ENCODE measurements around the gene DLEC1.
"Not testable (repeated sequence)": the region's sequence is repeated elsewhere in the genome, so short reads cannot be mapped to it uniquely, and the experiment has no call there.

The DLEC1 gene

DNA sequence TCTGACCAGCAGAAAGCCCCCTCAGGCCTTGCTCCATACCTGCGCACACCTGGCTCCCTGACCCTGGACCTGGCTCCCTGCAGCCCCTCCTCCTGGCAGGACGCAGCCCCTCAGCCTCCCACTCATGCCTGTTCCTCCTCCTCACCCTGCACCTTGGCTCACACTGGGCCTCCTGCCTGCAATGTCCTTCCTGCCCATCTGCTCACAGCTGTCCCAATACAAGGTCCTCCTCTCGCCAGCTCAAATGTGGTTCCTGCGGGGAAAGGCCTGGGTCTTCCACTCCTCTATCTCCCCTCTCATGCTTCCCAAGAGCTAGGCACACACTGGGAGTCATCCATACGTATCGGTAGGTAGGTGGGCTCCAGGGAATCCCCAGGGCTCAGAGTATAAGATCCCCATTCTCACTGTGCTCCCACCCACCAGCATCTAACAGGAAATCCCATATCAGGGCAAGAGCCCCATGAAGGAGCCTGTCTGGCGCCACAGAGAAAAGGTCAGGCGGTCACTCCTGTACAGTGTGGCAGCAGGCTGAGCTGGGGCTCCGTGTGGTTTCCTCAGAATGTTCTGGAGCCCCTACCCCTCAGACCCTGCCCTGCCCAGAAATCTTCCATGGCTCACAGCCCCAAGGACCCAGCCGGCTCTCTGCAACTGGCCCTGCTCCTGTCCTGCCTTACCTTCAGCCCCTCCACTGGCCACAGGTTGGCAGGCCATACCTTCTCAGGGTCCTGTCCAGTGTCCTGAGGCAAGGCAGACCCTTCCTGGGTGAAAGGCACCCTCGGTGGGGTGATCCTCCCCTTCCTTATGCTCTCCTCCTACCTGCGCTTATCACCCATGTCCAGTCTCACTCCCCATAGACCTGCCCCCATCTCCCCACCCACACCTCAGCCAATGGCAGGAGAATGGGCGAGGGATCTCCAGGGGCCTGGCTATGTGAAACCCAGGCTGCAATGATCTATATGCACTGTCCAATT, 20.4 kb upstream of the DLEC1 start:
- no peak for DNase-seq (ENCODE audit: low read depth)

DNA sequence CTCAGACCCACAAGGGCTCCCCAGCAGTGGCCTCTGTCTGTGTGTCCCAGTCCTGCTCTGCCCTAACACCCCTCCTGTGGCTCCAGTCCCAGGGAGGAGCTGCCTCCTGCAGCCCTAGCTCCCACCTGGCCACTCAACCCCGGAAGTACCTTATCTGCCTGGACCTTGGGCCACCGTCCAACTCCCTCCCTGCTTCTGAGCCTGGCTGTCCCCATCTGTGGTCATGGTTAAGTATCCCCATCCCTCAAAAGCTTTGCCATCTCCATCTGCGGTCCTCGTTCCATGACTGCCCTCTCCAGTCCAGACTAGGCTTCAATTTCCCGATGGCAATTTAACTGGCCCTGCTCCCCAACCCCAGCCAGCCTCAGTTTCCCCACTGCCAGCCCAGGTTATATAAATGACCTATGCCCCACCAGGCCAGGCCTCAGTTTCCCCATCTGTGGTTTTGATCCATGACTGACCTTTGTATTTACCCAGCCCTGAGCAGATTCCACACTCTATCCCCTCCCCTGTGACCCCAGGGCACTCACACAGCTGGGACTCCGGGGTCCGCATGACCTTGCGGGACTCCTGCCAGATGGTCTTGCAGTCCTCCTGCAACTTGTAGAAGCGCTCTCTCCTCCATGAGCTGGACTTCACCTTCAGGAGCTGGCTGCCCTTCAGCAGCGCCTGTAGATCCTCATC, 19.2 kb upstream of the DLEC1 start:
- DNase-seq (ENCODE audit: low read depth): no peak

DNA sequence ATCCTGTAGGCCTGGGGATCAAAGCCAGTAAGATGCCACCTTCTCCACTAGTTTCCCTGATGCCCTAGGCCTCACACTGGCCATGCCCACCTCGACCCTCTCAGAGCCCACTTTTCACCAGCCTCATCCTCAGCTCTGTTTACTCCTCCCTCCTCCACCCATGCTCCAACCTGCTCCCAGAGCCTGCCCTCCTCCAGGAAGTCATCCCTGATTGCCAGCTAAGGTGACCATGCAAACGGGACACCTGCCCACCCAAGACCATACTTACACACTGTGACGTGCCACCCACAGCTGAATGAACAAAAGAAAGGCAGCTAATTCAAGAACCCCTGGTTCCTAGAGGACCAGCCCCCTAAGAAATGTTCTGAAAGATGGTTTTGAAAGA, 18.7 kb upstream of the DLEC1 start:
- DNase-seq (ENCODE audit: low read depth): no peak

DNA sequence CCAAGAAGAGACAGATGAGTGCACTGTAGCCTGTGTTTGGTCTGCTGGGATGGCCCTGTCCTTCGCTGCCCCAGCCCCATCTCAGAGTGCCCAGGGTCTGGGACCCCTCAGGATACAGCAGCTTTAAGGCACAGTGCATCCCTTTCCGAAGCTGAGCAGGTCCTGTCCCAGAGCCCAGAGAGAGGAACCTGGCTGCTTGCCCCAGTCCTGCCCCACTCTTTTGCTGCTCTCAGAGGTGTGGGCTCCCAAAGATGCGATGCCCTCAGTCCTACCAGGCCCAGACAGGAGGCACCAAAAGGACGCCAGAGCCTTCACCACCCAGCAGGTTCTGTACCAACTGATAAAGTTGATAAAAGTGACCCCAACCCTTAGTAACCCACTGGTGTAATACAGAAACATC, 17.8 kb upstream of the DLEC1 start:
- DNase-seq (ENCODE audit: low read depth): no peak

DNA sequence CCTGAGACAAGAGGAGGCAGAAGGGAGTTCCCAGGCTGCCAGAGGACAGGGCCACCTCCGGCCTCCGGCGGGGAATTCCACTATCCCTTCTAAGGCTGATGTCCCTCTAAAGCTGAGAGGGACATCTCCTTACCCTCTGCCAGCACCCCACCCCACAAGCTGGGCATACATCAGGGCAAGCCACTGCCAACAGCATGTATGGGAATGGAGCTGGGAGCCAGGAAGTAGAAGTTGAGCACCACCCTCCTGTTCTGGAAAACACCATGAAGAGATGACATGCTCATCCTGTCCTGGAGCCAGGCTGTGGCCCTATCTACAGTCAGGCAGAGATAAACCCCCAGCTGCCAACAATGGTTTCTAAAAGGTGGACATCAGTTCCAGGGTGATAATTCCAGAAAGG, 16.7 kb upstream of the DLEC1 start:
- no peak for DNase-seq (ENCODE audit: low read depth)

DNA sequence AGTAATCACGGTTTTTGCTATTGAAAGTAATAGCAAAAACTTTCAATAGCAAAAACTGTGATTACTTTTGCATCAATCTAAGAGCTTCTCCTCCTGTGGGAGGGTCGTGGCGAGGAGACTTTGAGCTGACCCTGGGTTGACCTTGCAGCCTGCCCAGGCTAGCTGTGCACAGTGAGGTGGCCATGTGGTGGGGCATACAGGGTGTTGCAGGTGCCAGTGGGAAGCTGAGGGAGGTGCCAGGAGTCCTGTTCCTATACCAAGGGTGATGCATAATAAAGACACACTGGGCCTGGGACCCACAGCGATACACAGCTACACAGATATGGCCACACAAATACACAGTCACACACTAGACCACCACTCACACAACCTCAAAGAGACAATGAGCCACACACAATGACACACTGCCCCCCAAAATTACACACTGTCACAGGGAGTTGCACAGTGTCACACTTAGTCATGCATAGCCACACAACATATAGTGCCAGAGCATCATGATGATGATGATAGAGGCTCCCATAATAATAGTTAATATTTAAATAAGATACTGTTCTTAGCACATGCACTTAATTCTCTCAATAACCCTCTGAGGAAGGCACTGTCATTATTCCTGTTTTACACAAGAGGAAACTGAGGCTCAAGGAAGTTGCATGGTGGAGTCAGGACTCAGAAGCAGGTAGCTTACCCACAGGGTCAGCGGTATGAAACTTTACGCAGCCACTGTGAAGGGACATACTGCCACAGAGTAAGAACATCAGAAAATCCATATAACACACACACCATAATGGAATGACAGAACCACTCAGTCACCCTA, 15.9 kb upstream of the DLEC1 start:
- DNase-seq (ENCODE audit: low read depth): no peak

DNA sequence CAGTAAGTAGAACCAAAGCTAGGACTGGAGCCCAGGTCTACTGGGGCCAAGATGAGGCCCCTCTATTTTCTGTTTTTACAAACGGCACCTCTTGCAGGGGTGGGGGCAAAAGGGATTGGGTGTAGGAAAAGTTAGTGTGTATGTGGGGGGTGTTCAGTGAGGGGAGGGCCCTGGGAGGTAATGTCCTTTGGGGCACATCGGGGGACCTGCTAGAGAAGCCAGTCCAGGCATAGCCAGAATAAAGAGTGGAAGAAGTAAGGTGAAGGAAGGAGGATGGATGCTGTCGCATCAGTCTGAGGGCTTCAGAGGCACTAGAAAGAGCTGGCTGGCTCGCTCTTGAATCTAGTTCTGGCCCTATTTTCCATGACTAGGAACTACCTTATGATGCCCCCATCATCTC, 12.2 kb upstream of the DLEC1 start:
- DNase-seq (ENCODE audit: low read depth): no peak

DNA sequence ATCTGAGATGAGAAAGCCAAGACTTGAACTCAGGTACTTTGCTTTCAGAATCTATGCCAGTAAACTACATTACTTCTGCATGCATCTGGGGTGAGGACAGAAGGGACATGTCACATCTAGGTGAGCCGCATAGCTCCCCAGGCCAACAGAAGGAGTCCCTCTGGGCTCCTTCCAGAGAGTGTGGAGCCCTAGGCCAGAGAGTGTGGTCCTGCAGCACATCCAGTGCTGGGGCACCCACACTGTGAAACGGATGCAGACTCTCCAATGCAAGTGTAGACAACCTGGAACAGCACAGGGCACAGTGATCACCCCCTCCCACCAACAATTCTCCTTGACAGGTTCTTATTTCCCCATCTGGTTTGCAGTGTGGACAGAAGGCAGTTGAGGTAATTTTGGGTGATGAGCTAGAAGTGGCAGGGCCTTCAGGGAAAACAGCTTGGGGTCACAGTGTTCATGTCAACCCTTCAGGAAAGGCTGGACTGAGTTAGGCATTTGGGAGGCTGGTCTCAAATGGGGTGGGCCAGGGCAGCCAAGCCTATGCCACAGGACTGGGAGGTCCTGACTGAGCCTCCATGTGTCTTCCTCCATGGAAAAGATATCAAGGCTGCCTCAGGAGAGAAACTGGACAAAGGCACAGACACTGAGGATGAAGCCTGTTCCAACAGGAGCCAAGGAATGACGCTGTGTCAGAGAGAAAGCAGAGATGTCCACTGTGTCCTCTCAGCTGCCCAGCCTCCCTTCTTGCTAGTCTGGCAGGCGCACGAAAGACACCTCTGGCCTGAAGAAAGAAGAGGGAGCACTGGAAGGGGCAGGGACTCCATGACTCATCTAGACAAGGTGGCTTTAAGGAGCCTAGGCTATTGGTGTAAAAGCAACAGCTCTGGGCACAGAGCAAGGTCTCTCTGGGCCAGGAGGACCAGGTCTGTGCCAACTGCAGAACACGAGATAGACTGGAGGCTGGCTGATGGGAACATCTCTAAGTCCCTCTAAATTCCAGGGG, 11.2 kb upstream of the DLEC1 start:
- DNase-seq (ENCODE audit: low read depth): no peak

DNA sequence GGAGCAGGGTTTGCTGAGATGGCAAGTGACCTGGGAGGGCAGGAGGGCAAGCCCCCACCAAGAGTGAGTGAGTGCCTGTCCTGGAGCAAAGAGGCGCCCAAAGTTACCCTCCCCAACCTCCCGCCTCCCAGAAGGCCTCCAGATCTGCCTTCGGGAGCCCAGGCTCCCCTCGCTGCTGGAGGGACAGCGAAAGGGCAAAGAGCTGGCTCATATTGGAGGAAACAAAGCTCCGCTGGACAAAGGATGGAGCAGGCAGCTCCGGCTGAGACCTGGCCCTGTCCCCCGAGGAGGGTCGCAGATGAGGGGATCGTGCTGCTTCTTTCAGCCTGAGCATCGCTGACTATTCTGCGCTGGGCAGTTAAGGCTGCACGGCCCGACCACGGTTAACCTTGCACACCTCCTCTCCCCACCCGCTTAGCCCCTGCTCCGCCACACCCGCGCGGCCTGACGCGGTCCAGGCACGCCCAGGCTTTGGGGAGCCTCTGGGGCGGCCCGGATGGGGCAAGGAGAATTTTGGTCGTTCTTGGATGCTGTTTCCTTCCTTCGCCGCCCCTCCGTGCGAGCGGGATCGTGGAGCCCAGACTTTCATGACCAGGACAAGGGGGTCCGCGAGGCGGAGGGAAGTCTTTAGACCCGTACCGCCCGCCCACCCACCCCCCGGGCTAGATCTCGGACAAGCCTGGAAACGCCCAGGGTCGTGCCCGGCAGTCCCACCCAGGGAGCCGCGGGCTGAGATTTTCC, 10.2 kb upstream of the DLEC1 start:
- no peak for DNase-seq (ENCODE audit: low read depth)

DNA sequence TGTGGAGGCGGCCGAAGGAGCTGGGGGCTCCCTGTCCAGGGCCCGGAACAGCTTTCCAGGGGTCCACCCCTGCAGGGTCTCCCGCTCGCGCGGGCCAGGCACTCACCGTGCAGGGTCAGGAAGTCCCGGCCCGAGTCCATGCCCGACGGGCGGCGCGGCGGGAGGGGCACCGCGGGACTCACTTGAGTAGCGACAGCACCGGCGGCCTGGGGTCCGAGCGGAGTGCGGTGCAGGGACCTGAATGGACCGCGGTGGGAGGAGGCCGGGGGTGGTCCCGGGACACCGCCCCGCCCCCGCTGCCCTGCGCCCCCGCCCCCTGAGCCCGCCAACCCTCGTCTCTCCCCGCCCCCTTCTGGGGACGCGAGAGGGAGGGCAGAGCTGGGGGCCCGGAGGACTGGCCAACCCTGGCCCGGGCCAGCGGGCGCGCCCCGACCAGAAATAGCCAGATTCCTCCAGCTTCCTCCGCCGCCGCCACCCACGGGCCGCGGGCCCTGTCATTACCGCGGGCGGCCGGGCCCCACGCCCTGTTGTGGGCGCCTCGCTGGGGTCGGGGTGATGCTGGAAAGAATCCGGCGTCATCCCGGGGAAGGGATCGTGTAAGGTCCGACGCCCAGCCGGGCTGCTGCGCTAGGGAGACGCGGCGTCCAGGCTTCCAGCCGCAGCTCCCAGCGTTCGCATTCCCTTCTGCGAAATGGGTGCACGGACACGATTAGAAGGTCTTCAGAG, 9.4 kb upstream of the DLEC1 start, which contains the start of gene PLCD1:
Gene PLCD1, minus strand, starts transcription at position 243 of the 726 bp plus-strand sequence. Its CDS starts 103 bp downstream, at position 140.
- DNase-seq (ENCODE audit: low read depth): peak; percentile 20

DNA sequence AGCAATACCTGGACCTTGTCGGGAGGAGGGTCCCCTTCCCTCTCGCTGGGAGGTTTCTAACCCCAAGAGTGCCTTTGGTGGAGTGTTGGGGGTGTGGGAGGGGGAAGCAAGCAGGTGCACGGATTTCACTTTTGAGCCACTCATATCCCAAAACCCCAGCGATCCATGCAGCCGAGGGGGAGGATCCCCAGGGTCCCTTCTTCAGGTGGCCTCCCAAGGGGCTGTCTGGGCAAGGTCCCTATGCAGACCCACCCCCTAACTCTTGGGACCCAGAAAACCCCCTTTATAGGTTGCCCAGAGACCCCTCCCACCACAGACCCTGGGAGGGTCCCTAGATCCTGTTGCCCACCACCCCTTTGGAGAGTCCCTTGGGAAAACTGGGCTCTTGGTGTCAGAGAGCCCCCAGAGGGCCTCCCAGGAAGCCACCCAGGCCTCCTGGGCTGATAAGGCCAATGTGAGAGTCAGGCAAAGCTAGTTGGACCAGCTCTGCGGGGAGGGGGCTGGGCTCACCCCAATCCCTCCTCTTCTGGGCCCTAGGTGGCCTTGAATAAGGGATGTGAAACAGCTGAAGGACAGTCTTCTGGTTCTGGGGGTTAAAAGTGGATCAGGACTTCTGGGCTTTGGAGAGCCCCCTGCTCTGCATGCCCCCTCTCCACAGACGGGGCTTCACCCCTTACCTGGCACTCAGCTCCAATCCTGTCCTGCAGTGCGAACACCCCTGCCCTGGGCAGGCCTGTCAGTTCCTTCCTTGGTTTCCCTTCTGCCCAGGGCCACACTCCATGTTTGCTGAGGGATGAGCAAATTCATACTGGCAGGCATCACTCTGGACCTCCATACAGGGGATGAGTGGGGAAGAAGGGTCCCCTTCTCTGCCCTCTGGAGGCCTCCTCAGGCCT, 8.6 kb upstream of the DLEC1 start:
- DNase-seq (ENCODE audit: low read depth): no peak

DNA sequence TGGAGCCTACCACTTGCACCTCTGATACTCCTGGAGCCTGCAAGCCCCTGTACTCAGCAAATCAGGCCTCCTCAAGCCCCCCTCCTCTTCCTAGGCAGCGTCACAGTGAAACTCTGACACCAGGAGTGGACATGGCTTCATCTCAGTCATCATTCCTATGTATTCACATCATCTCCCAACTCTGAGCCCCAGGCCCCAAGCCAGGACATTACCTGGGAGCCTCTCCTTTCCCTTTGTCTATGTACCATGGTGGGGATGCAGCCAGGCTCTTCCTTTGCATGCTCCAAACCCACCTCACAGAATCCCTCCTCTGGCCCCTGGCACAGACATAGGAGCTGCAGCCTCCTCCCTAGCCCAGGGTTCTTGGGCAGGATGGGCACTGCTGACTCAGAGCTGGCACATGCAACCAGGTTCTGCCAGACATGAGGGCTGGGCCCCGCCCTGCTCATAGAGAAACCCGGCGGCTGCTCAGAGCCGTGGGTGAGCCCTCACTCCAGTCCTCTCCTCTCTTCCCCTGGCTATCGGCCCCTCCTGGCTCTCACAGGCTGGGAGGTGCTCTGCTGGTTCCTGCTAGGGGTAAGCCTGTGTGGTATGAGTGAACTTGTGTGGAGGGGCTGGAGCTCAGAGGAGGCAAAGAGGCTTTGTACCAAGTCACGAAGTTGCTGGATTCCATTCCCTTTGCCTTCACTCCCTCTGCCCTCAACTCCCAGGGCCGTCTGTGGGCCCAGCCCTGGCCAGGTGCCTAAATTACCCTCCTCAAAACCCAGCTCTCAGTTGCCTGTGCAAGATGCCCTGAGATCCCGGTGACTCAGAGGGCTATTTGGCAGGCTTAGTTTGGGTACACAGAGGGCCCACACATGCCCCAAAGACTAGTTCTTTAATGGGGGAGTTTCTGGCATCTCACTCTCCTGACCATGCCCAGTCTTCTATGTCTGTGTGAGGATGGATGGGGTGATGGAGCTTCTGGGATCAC, 7.7 kb upstream of the DLEC1 start:
- DNase-seq (ENCODE audit: low read depth): peak; percentile 47

DNA sequence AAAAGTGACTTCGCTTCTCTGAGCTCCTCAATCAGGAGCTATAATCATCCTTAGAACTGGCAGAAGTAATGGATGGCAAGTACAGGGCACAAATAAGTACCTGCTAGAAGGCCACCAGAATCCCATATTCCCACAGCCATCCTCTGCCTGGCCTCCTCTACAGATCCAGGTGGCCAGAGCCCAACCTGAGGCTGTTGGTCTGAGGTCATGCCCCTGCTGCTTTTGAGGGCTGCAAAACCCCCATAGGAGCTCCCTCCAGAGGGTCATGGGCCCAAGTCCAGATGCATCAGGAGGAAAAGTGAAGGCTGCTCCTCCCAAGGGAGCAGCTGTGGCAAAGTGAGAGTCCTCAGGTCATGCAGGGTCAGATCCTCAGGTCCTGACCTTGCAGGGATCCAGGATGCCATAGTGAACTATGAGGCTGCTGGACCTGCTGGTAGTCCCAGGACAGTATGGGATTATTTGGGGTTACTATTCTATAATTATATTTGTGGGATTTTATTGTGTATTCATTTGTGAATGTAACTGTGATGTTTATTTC, 6.6 kb upstream of the DLEC1 start:
- DNase-seq (ENCODE audit: low read depth): no peak

DNA sequence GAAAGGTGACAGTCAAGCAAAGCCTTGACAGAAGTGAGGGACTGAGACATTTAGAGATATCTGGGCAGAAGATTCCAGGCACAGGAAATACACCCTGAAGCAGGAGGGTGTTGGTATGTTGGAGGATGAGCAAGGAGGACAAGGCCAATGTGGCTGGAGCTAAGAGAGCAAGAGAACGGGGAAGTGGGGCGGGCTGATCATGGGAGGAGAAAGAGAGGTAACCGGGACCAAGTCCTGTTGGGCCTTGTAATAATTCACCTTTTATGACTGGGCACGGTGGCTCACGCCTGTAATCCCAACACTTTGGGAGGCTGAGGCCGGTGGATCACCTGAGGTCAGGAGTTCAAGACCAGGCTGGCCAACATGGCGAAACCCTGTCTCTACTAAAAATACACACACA, 5.4 kb upstream of the DLEC1 start:
- not testable (repeated sequence) for DNase-seq (ENCODE audit: low read depth)

DNA sequence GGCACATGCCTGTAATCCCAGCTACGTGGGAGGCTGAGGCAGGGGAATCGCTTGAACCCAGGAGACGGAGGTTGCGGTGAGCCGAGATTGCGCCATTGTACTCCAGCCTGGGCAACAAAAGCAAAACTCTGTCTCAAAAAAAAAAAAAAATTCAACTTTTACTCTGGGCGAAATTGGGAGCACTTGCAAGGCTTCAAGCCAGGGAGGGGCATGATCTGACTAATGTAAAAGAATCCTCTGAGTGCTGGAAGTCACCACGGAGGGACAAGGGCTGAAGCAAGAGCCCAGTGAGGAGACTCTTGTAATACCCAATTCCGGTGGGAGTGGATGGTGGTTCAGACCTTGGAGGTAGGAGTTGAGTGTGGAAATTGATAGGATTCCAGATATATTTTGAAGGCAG, 4.7 kb upstream of the DLEC1 start:
- DNase-seq (ENCODE audit: low read depth): not testable (repeated sequence)

DNA sequence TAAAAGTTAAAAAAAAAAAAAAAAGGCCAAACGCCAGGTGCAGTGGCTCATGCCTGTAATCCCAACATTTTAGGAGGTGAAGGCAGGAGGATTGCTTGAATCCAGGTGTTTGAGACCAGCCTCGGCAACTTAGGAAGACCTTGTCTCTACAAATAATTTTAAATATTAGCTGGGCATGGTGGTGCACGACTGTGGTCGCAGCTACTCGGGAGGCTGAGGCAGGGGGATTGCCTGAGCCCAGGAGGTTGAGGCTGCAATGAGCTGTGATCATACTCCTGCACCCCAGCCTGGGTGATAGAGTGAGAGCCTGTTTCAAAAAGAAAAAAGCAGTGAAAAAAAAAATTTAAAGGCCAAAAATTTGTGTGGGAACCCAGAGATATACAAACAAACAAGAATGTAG, 2.7 kb upstream of the DLEC1 start:
- no peak for DNase-seq (ENCODE audit: low read depth)

DNA sequence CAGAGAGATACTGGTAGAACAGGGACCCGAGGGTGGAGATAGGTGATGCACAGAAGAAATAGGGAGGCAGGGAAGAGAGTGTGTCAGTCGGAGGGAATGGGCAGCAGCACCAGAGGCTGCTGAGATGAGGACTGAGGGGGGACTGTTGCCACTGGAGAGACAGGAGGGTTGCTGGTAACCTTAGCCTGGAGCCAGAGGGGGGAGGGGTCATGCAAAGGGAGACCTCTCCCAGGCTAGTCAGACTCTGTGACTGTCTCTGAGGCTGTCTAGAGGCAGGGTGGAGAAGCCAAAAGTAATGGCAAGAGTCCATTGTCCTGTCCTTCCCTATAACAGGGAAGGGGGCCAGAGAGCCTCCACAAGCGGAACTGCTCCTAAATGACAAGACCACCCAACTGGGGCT, 2.1 kb upstream of the DLEC1 start:
- DNase-seq (ENCODE audit: low read depth): no peak
